ENCODE measurements around the gene GNB3. TPM values are rescaled to one million over a fixed set of nuclear protein-coding genes. Genes with fewer than 3 reads are reported as not detected.

GNB3 gene
- total RNA-seq, 4 donors from 2014 or later, result 0.85 to 6.6 (median 0.94) TPM; not detected in 1

GRCh38 chr12:6817098-6817497 lies 23.6 kb upstream of the GNB3 start:
- H3K27ac ChIP-seq, result no peak overlapping the region
- H3K36me3 ChIP-seq, result no peaks in the 10 kb centered on the region
- TF ChIP-seq CTCF (IDR thresholded peaks at IDR 0.05) (no peak), POLR2A (IDR thresholded peaks at IDR 0.05) (no peak)
- no peaks in the 10 kb centered on the region for H3K4me1 ChIP-seq
- no peaks in the 10 kb centered on the region for H3K9me3 ChIP-seq
- H3K27me3 ChIP-seq, result no peaks in the 10 kb centered on the region
- no peak for DNase-seq
- H3K4me3 ChIP-seq, result no peak overlapping the region

- DNase-seq, result no peak
- H3K9me3 ChIP-seq, result no peaks in the 10 kb centered on the region
- H3K27me3 ChIP-seq, result no peaks in the 10 kb centered on the region
- no peaks in the 10 kb centered on the region for H3K36me3 ChIP-seq
- TF ChIP-seq POLR2A (IDR thresholded peaks at IDR 0.05) (no peak), CTCF (IDR thresholded peaks at IDR 0.05) (no peak)
- H3K4me3 ChIP-seq, result no peak overlapping the region
- H3K4me1 ChIP-seq, result no peaks in the 10 kb centered on the region
- H3K27ac ChIP-seq, result no peak overlapping the region
Observed at GRCh38 chr12:6817662-6818157, 23.0 kb upstream of the GNB3 start.

- Histone ChIP-seq H3K4me3 (no peak overlapping the region), H3K27me3 (no peaks in the 10 kb centered on the region), H3K27ac (no peak overlapping the region), H3K9me3 (no peaks in the 10 kb centered on the region), H3K4me1 (no peaks in the 10 kb centered on the region), H3K36me3 (no peaks in the 10 kb centered on the region)
- peak in 1 of 3 donors; percentile 54 for DNase-seq
- TF ChIP-seq POLR2A (IDR thresholded peaks at IDR 0.05) (no peak), CTCF (IDR thresholded peaks at IDR 0.05) (no peak)
Observed at GRCh38 chr12:6818222-6818621, 22.5 kb upstream of the GNB3 start.

- no peak for TF ChIP-seq POLR2A (IDR thresholded peaks at IDR 0.05)
- TF ChIP-seq CTCF (IDR thresholded peaks at IDR 0.05), result no peak
- no peaks in the 10 kb centered on the region for H3K36me3 ChIP-seq
- DNase-seq, result no peak
Observed at GRCh38 chr12:6818645-6819044, 22.1 kb upstream of the GNB3 start.

GRCh38 chr12:6819106-6820030 lies 21.4 kb upstream of the GNB3 start:
- Histone ChIP-seq H3K36me3 (no peaks in the 10 kb centered on the region), H3K27ac (no peak overlapping the region), H3K27me3 (no peaks in the 10 kb centered on the region), H3K4me1 (no peaks in the 10 kb centered on the region), H3K9me3 (no peaks in the 10 kb centered on the region), H3K4me3 (no peak overlapping the region)
- TF ChIP-seq CTCF (IDR thresholded peaks at IDR 0.05) (no peak), POLR2A (IDR thresholded peaks at IDR 0.05) (no peak)
- DNase-seq, result no peak

More at GRCh38 chr12:6818645-6819044, 22.1 kb upstream of the GNB3 start:
- H3K27me3 ChIP-seq, result no peaks in the 10 kb centered on the region
- no peaks in the 10 kb centered on the region for H3K9me3 ChIP-seq
- no peaks in the 10 kb centered on the region for H3K4me1 ChIP-seq
- H3K27ac ChIP-seq, result no peak overlapping the region
- no peak overlapping the region for H3K4me3 ChIP-seq

Measured in Peyer's patch (tissue), 4 donors.